Measurements from ENCODE around the gene GPATCH2.

- TF ChIP-seq CTCF (IDR thresholded peaks at IDR 0.05) (no peak), TAF1 (IDR thresholded peaks at IDR 0.05; ENCODE audit: borderline replicate concordance, low read depth, low read length) (no peak), POLR2AphosphoS5 (IDR thresholded peaks at IDR 0.05; ENCODE audit: low read depth, low read length) (no peak), FOXJ3 (CRISPR knock-in tag; IDR thresholded peaks at IDR 0.05) (no peak), RAD21 (IDR thresholded peaks at IDR 0.05; ENCODE audit: low read length) (no peak), SIN3A (IDR thresholded peaks at IDR 0.05; ENCODE audit: borderline replicate concordance, low read depth, low read length) (no peak), ZBTB33 (IDR thresholded peaks at IDR 0.05; ENCODE audit: borderline replicate concordance, low read depth) (no peak), PBX3 (IDR thresholded peaks at IDR 0.05) (no peak), NRF1 (IDR thresholded peaks at IDR 0.05; ENCODE audit: low read depth, low read length) (no peak), RCOR1 (IDR thresholded peaks at IDR 0.05; ENCODE audit: low read length) (no peak), USF2 (IDR thresholded peaks at IDR 0.05; ENCODE audit: borderline replicate concordance, low read depth, low read length) (no peak), GATA2 (CRISPR knock-in tag; IDR thresholded peaks at IDR 0.05) (no peak)
Observed at GRCh38 chr1:217433664-217434063, 197.2 kb downstream of the GPATCH2 start.
